Measurements from ENCODE around the gene MOB2.

The MOB2 gene

GRCh38 chr11:1502954-1503707 is 16.6 kb upstream of the MOB2 start:
- DNase-seq: no peak

- DNase-seq: no peak
Measured at GRCh38 chr11:1502168-1502953, 15.8 kb upstream of the MOB2 start.

GRCh38 chr11:1501421-1502167 is 15.0 kb upstream of the MOB2 start:
- no peak for DNase-seq

GRCh38 chr11:1500466-1501420 is 14.2 kb upstream of the MOB2 start:
- no peak for DNase-seq

- DNase-seq: no peak
Measured at GRCh38 chr11:1499899-1500298, 13.3 kb upstream of the MOB2 start.

GRCh38 chr11:1499261-1499890 is 12.8 kb upstream of the MOB2 start:
- no peak for DNase-seq

- DNase-seq: no peak
Measured at GRCh38 chr11:1498262-1498661, 11.7 kb upstream of the MOB2 start.

GRCh38 chr11:1497600-1497999 is 11.0 kb upstream of the MOB2 start:
- DNase-seq: no peak

- DNase-seq: no peak
Measured at GRCh38 chr11:1496761-1497095, 10.1 kb upstream of the MOB2 start.

GRCh38 chr11:1496091-1496760 is 9.6 kb upstream of the MOB2 start:
- DNase-seq: no peak

GRCh38 chr11:1494650-1495049 is 8.1 kb upstream of the MOB2 start:
- no peak for DNase-seq

- no peak for DNase-seq
Measured at GRCh38 chr11:1493650-1494244, 7.2 kb upstream of the MOB2 start.

- DNase-seq: no peak
Measured at GRCh38 chr11:1491379-1491778, 4.8 kb upstream of the MOB2 start.

- no peak for DNase-seq
Measured at GRCh38 chr11:1490651-1491050, 4.1 kb upstream of the MOB2 start.

GRCh38 chr11:1488575-1489180 is 2.1 kb upstream of the MOB2 start:
- DNase-seq: no peak

GRCh38 chr11:1487851-1488574 is 1.4 kb upstream of the MOB2 start:
- no peak for DNase-seq

- no peak for DNase-seq
Measured at GRCh38 chr11:1487091-1487850, 692 bp upstream of the MOB2 start.

- DNase-seq: no peak
Measured at GRCh38 chr11:1485504-1485885, 1.1 kb downstream of the MOB2 start.

Data from stimulated activated CD4-positive, alpha-beta T cell treated with anti-CD3 and anti-CD28 coated beads, Interleukin-2, amount 100 ng/mL, for 48 hours (primary cell).